Bone marrow (tissue), 2 donors: Measurements from ENCODE around the gene CYP2U1.

Experiments used
- DNase-seq, 2 donors: peaks; one replicate each; lab custom pipeline; 2025; lab: John Stamatoyannopoulos, UW

CYP2U1 gene

GRCh38 chr4:107987916-107988762 lies 56.8 kb downstream of the CYP2U1 start:
- no peak for DNase-seq

- DNase-seq = no peak
Measured at GRCh38 chr4:107988763-107989035, 57.4 kb downstream of the CYP2U1 start.

- DNase-seq = no peak
Measured at GRCh38 chr4:107989162-107989536, 57.8 kb downstream of the CYP2U1 start.

GRCh38 chr4:107989537-107990386 lies 58.4 kb downstream of the CYP2U1 start, which contains the start of gene HADH:
TSS of gene HADH (plus strand) at chr4:107989889. CDS start at chr4:107989933, 44 bp downstream.
- DNase-seq = peak; percentile 62 to 67

- DNase-seq = no peak
Measured at GRCh38 chr4:107991945-107992630, 60.7 kb downstream of the CYP2U1 start.

- DNase-seq = no peak
Measured at GRCh38 chr4:107993969-107994368, 62.6 kb downstream of the CYP2U1 start.

- no peak for DNase-seq
Measured at GRCh38 chr4:107994894-107995293, 63.5 kb downstream of the CYP2U1 start.

GRCh38 chr4:107996949-107997788 lies 65.8 kb downstream of the CYP2U1 start:
- peak in 1 of 2 donors; percentile 32 for DNase-seq

GRCh38 chr4:107997794-107998193 lies 66.4 kb downstream of the CYP2U1 start:
- no peak for DNase-seq

GRCh38 chr4:107999932-108000539 lies 68.7 kb downstream of the CYP2U1 start:
- DNase-seq = no peak

GRCh38 chr4:108001540-108002135 lies 70.3 kb downstream of the CYP2U1 start:
- no peak for DNase-seq
